CD4-positive, alpha-beta T cell (primary cell): ENCODE results near the gene GPC6. TPM values are rescaled to one million over a fixed set of nuclear protein-coding genes. Genes with fewer than 3 reads are reported as not detected.

ENCODE experiments used
- ATAC-seq: fragments of 200-7000 bp; cut with Tn5 transposase; one replicate; pipeline ENCODE4 v1.10.0; 2022; ENCODE audit warnings: mild to moderate bottlenecking; ENCODE audit not compliant: poor library complexity
- CTCF ChIA-PET: fragments of 350-600 bp; sonication (Branson Sonifier 250); formaldehyde crosslinking; loops from one replicate; lab custom pipeline; 2021; ENCODE audit warnings: antibody characterized with exemption, inconsistent platforms; lab: Charles Lee
- POLR2A ChIA-PET: fragments of 350-600 bp; sonication (Branson Sonifier 250); formaldehyde crosslinking; loops from one replicate; lab custom pipeline; 2021; ENCODE audit warnings: antibody characterized with exemption, inconsistent platforms; lab: Charles Lee
- DNase-seq, 14 experiments: peaks; one replicate each; pipeline ENCODE4 v3.0.0-alpha.2; 2013 to 2020; ENCODE audit warnings: mixed read lengths in 2 of 14
- H3K27ac ChIP-seq, 2 donors: one replicate each; pipeline versions ENCODE4 v1.5.1 to v1.7.0; 2013; ENCODE audit warnings: low read length in 2 of 2, low read depth in 1 of 2, mild to moderate bottlenecking in 1 of 2
- H3K27me3 ChIP-seq, 2 experiments: 1 replicate in 1 of 2; 2 replicates in 1 of 2; pipeline versions ENCODE4 v1.6.1 to v1.7.0; 2013; ENCODE audit warnings: low read length in 2 of 2, control low read depth in 1 of 2, mild to moderate bottlenecking in 1 of 2, moderate library complexity in 1 of 2; ENCODE audit not compliant: insufficient read depth in 2 of 2, control insufficient read depth in 1 of 2
- H3K36me3 ChIP-seq: one replicate; pipeline ENCODE4 v1.6.1; 2013; ENCODE audit warnings: low read length, control low read depth; ENCODE audit not compliant: insufficient read depth
- H3K4me1 ChIP-seq: one replicate; pipeline ENCODE4 v1.6.1; 2013; ENCODE audit warnings: low read length, control low read depth; ENCODE audit not compliant: insufficient read depth
- H3K4me3 ChIP-seq: one replicate; pipeline ENCODE4 v1.5.1; 2013; ENCODE audit warnings: mild to moderate bottlenecking, low read length, moderate library complexity
- H3K9me3 ChIP-seq, 2 experiments: 1 replicate in 1 of 2; 2 replicates in 1 of 2; pipeline versions ENCODE4 v1.6.1 to v1.7.0; 2013; ENCODE audit warnings: low read length in 2 of 2, mild to moderate bottlenecking in 2 of 2, control low read depth in 1 of 2, moderate library complexity in 1 of 2; ENCODE audit not compliant: control insufficient read depth in 1 of 2, insufficient read depth in 1 of 2
- H3K27ac Mint-ChIP-seq: one replicate; pipeline ENCODE4 v1.8.0; 2020; ENCODE audit warnings: mixed read lengths
- H3K27me3 Mint-ChIP-seq: one replicate; pipeline ENCODE4 v1.8.0; 2021; ENCODE audit warnings: mixed read lengths
- H3K36me3 Mint-ChIP-seq: one replicate; pipeline ENCODE4 v1.8.0; 2021; ENCODE audit warnings: low read depth, mixed read lengths
- H3K4me1 Mint-ChIP-seq: one replicate; pipeline ENCODE4 v1.8.0; 2021; ENCODE audit warnings: low read depth, mixed read lengths
- H3K4me3 Mint-ChIP-seq: one replicate; pipeline ENCODE4 v1.8.0; 2020; ENCODE audit warnings: mild to moderate bottlenecking, mixed read lengths
- H3K9me3 Mint-ChIP-seq: one replicate; pipeline ENCODE4 v1.8.0; 2020; ENCODE audit warnings: mixed read lengths
- intact Hi-C, 2 experiments: fragments of 100-400 bp; cut with DNase I in 1 of 2; cut with micrococcal nuclease in 1 of 2; formaldehyde crosslinking; loops; one replicate each; pipeline versions ENCODE4 v1.15.1 to v1.9.0; 2023 to 2025; cut with DNase I, micrococcal nuclease
- total RNA-seq, 174 experiments: library from RNA in 2 of 174; stranded (reverse) in 2 of 174; gene quantifications; one replicate each; pipeline ENCODE4 v1.2.3 and lab custom pipeline; 2021 to 2026
- TF ChIP-seq, protein P1 (sequence below): fragments of 200-600 bp; IDR thresholded peaks from one replicate; pipeline ENCODE4 v1.8.0; 2022; ENCODE audit warnings: antibody characterized with exemption, mild to moderate bottlenecking

The GPC6 gene
- total RNA-seq, 2 experiments from 2014 or later = not detected

DNA sequence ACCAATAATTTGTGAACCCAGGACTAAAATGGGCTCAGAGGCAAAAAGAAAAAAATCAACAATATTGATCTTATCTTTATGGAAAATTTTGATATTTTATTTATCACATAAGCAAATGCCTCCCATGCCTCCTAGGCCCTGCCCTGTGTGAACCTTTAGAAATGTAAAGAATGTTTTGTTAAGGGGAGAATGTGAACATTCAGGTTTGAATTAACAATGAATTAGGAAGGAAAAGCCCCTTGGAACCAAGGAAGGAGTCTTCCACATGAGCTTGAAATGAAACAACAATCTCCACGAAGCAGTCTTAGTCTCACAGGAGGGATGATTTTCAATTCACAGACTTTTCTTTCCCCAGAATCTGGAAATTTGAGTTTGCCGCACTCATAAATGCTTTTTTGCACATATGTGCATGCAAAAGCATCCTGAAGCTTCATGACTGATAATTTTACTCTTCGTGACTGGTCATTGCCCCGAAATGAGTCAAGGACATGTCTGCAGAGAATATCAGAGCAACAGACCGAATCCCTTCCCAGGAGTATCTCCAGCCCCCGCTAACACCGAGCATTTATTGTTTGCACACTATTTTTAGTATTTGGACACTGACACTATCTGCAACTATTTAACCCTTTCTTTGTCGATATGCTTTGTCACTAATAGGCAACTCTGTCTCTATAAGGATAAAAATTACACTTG is 1117.7 kb downstream of the GPC6 start:
- no peak overlapping the region for H3K4me3 ChIP-seq
- intact Hi-C loops = no loop called here
- peaks cover 10% of the 10 kb centered on the region for H3K27me3 Mint-ChIP-seq
- POLR2A ChIA-PET = no interaction called here
- H3K27ac Mint-ChIP-seq = no peak overlapping the region
- no peak overlapping the region for H3K27ac ChIP-seq
- DNase-seq = no peak
- H3K9me3 ChIP-seq = no peaks in the 10 kb centered on the region
- no peak overlapping the region for H3K4me3 Mint-ChIP-seq
- no peak for ATAC-seq
- H3K9me3 Mint-ChIP-seq = no peaks in the 10 kb centered on the region
- H3K4me1 Mint-ChIP-seq = peaks cover 7% of the 10 kb centered on the region
- CTCF ChIA-PET = no interaction called here
- TF ChIP-seq, protein P1, sequence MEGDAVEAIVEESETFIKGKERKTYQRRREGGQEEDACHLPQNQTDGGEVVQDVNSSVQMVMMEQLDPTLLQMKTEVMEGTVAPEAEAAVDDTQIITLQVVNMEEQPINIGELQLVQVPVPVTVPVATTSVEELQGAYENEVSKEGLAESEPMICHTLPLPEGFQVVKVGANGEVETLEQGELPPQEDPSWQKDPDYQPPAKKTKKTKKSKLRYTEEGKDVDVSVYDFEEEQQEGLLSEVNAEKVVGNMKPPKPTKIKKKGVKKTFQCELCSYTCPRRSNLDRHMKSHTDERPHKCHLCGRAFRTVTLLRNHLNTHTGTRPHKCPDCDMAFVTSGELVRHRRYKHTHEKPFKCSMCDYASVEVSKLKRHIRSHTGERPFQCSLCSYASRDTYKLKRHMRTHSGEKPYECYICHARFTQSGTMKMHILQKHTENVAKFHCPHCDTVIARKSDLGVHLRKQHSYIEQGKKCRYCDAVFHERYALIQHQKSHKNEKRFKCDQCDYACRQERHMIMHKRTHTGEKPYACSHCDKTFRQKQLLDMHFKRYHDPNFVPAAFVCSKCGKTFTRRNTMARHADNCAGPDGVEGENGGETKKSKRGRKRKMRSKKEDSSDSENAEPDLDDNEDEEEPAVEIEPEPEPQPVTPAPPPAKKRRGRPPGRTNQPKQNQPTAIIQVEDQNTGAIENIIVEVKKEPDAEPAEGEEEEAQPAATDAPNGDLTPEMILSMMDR = no peak
- no peaks in the 10 kb centered on the region for H3K27me3 ChIP-seq
- no peaks in the 10 kb centered on the region for H3K4me1 ChIP-seq
- H3K36me3 ChIP-seq = no peaks in the 10 kb centered on the region
- H3K36me3 Mint-ChIP-seq = no peaks in the 10 kb centered on the region

GRCh38 chr13:94345374-94346195 is 1119.0 kb downstream of the GPC6 start:
- CTCF ChIA-PET = interaction anchor here (0.6 kb wide), 1 partner anchor 484 kb away, joined by 3 read pairs; no protein-coding TSS in a partner anchor
- Mint-ChIP-seq H3K4me1 (peaks cover 7% of the 10 kb centered on the region), H3K27me3 (peaks cover 11% of the 10 kb centered on the region), H3K27ac (no peak overlapping the region), H3K4me3 (no peak overlapping the region), H3K36me3 (no peaks in the 10 kb centered on the region), H3K9me3 (no peaks in the 10 kb centered on the region)
- no peaks in the 10 kb centered on the region for H3K4me1 ChIP-seq
- ATAC-seq (peak; percentile 46), DNase-seq (peak in 4 of 14 experiments; percentile 16 to 62 (median 60))
- H3K27me3 ChIP-seq = no peaks in the 10 kb centered on the region
- H3K27ac ChIP-seq = no peak overlapping the region
- H3K36me3 ChIP-seq = no peaks in the 10 kb centered on the region
- intact Hi-C loops = no loop called here
- H3K4me3 ChIP-seq = no peak overlapping the region
- H3K9me3 ChIP-seq = no peaks in the 10 kb centered on the region
- POLR2A ChIA-PET = interaction anchor here (1.4 kb wide), 1 partner anchor 22 kb away, joined by 8 read pairs; no protein-coding TSS in a partner anchor
- TF ChIP-seq, protein P1 = peak; percentile 26

DNA sequence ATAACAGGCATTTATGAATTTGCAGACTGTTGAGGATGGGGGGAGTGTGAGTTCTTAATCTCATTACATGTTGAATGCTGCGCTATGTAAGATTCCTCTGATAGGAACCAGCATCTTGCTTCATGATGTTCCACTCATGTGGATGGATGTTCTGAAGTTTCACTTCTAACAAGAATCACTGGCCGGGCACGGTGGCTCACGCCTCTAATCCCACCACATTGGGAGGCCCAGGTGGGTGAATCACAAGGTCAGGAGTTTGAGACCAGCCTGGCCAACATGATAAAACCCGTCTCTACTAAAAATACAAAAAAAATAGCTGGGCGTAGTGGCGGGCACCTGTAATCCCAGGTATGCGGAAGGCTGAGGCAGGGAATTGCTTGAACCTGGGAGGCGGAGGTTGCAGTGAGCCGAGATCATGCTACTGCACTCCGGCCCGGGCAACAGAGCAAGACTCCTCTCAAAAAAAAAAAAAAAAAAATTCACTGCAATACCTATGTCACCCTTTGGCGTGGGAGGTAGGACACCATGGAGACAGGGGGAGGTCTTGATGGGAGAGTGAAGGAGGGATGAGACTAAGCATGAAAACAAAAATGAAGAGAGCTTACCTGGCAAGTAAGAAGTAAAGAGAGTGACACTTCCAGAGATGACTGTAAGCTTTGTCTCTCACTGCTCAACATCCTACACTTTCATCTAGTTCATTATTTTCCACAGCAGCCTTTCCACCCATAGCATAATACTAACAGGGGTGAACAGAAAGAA is 1119.8 kb downstream of the GPC6 start:
- Mint-ChIP-seq H3K9me3 (no peaks in the 10 kb centered on the region), H3K27me3 (peaks cover 6% of the 10 kb centered on the region), H3K4me3 (no peak overlapping the region), H3K27ac (no peak overlapping the region), H3K36me3 (no peaks in the 10 kb centered on the region), H3K4me1 (peaks cover 7% of the 10 kb centered on the region)
- intact Hi-C loops = no loop called here
- Histone ChIP-seq H3K27me3 (no peaks in the 10 kb centered on the region), H3K9me3 (no peaks in the 10 kb centered on the region), H3K4me1 (no peaks in the 10 kb centered on the region), H3K36me3 (no peaks in the 10 kb centered on the region), H3K27ac (no peak overlapping the region), H3K4me3 (no peak overlapping the region)
- POLR2A ChIA-PET = interaction anchor here (1.4 kb wide), 1 partner anchor 23 kb away, joined by 8 read pairs; no protein-coding TSS in a partner anchor
- DNase-seq (no peak), ATAC-seq (no peak)
- TF ChIP-seq, protein P1 = no peak
- CTCF ChIA-PET = no interaction called here
